ENCODE measurements around the gene NTF4.

DNA sequence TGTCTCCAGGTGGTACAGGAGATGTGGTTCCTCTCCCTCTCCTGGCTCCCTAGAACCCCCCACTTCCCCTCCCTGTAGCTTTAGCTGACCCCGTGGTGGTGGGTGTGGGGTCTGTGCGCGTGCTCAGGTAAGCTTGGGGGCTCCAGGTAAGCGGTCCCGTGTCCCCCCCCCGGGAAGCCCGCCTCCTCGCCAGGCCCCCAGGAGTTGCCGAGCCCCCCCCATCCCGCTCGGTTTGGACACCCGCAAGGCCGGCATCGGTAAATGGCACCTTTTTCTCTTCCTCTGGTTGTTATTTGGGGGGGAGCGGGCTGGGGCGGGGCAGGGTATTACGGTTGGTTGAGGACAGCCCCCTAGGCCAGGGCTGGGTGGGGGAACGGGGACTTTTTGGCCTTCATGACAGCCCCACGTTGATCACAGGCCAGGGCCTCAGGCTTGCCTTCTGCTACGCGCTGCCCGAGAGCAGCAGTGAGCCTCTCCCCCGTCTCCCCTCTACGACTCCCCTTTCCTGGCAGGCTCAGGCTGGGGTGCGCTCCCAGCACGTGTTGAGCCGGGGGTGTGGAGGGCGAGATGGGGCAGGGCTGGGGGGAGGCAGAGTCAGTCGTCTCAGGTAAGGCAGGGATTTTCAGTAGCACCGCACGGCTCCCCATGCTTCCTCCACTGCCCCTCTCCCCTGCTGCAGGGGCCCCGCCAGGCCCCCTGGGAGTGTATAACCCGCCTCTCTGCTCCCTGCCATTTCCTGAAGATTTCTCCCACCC, 38.9 kb upstream of the NTF4 start:
- TF ChIP-seq, protein P1, sequence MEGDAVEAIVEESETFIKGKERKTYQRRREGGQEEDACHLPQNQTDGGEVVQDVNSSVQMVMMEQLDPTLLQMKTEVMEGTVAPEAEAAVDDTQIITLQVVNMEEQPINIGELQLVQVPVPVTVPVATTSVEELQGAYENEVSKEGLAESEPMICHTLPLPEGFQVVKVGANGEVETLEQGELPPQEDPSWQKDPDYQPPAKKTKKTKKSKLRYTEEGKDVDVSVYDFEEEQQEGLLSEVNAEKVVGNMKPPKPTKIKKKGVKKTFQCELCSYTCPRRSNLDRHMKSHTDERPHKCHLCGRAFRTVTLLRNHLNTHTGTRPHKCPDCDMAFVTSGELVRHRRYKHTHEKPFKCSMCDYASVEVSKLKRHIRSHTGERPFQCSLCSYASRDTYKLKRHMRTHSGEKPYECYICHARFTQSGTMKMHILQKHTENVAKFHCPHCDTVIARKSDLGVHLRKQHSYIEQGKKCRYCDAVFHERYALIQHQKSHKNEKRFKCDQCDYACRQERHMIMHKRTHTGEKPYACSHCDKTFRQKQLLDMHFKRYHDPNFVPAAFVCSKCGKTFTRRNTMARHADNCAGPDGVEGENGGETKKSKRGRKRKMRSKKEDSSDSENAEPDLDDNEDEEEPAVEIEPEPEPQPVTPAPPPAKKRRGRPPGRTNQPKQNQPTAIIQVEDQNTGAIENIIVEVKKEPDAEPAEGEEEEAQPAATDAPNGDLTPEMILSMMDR (IDR thresholded peaks at IDR 0.05), result no peak
- no peak for TF ChIP-seq POLR2A (IDR thresholded peaks at IDR 0.05)

All from breast epithelium (tissue), 3 donors.